WTC11 (cell line): ENCODE results near the gene GGNBP2.

Source experiments
- TF ChIP-seq, protein P1 (sequence below): fragments of 200-600 bp; IDR thresholded peaks from 2 replicates; pipeline ENCODE4 v1.8.0; 2022; ENCODE audit warnings: antibody characterized with exemption
- TF ChIP-seq, protein P2 (sequence below): sonication (generic); formaldehyde crosslinking; IDR thresholded peaks from 2 replicates; pipeline ENCODE4 v1.8.0; 2022; ENCODE audit warnings: mild to moderate bottlenecking, missing genetic modification reagents

DNA sequence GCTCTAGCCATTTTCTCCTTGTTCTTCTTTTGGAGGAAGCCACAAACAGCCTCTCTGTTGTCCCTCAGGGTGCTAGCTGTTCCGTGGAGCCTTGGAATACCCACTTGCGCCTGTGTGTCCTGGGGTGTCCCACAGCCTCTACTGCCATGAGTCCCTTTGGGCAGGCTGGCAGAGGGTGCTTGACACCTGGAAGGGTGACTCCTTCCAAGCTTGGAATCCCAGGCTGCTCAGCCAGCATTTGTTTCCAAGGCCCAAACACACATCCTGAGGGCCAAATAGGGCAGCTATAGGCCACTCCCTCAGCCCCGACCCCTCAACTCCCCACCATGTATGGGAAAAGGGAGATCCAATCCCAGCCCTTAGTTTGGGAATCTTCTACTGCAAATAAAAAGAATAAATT lies 43.4 kb upstream of the GGNBP2 start:
- TF ChIP-seq, protein P1, sequence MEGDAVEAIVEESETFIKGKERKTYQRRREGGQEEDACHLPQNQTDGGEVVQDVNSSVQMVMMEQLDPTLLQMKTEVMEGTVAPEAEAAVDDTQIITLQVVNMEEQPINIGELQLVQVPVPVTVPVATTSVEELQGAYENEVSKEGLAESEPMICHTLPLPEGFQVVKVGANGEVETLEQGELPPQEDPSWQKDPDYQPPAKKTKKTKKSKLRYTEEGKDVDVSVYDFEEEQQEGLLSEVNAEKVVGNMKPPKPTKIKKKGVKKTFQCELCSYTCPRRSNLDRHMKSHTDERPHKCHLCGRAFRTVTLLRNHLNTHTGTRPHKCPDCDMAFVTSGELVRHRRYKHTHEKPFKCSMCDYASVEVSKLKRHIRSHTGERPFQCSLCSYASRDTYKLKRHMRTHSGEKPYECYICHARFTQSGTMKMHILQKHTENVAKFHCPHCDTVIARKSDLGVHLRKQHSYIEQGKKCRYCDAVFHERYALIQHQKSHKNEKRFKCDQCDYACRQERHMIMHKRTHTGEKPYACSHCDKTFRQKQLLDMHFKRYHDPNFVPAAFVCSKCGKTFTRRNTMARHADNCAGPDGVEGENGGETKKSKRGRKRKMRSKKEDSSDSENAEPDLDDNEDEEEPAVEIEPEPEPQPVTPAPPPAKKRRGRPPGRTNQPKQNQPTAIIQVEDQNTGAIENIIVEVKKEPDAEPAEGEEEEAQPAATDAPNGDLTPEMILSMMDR = no peak
- TF ChIP-seq, protein P2, sequence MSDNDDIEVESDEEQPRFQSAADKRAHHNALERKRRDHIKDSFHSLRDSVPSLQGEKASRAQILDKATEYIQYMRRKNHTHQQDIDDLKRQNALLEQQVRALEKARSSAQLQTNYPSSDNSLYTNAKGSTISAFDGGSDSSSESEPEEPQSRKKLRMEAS = no peak
